CD4-positive, alpha-beta T cell (primary cell): Measurements from ENCODE around the gene RFNG. TPM values are rescaled to one million over a fixed set of nuclear protein-coding genes. Genes with fewer than 3 reads are reported as not detected.

Experiments
- ATAC-seq: fragments of 200-7000 bp; cut with Tn5 transposase; one replicate; pipeline ENCODE4 v1.10.0; 2022; ENCODE audit warnings: mild to moderate bottlenecking; ENCODE audit not compliant: poor library complexity
- CTCF ChIA-PET: fragments of 350-600 bp; sonication (Branson Sonifier 250); formaldehyde crosslinking; loops from one replicate; lab custom pipeline; 2021; ENCODE audit warnings: antibody characterized with exemption, inconsistent platforms; lab: Charles Lee
- POLR2A ChIA-PET: fragments of 350-600 bp; sonication (Branson Sonifier 250); formaldehyde crosslinking; loops from one replicate; lab custom pipeline; 2021; ENCODE audit warnings: antibody characterized with exemption, inconsistent platforms; lab: Charles Lee
- DNase-seq, 14 experiments: peaks; one replicate each; pipeline ENCODE4 v3.0.0-alpha.2; 2013 to 2020; ENCODE audit warnings: mixed read lengths in 2 of 14
- H3K27ac ChIP-seq, 2 donors: one replicate each; pipeline versions ENCODE4 v1.5.1 to v1.7.0; 2013; ENCODE audit warnings: low read length in 2 of 2, low read depth in 1 of 2, mild to moderate bottlenecking in 1 of 2
- H3K27me3 ChIP-seq, 2 experiments: 1 replicate in 1 of 2; 2 replicates in 1 of 2; pipeline versions ENCODE4 v1.6.1 to v1.7.0; 2013; ENCODE audit warnings: low read length in 2 of 2, control low read depth in 1 of 2, mild to moderate bottlenecking in 1 of 2, moderate library complexity in 1 of 2; ENCODE audit not compliant: insufficient read depth in 2 of 2, control insufficient read depth in 1 of 2
- H3K36me3 ChIP-seq: one replicate; pipeline ENCODE4 v1.6.1; 2013; ENCODE audit warnings: low read length, control low read depth; ENCODE audit not compliant: insufficient read depth
- H3K4me1 ChIP-seq: one replicate; pipeline ENCODE4 v1.6.1; 2013; ENCODE audit warnings: low read length, control low read depth; ENCODE audit not compliant: insufficient read depth
- H3K4me3 ChIP-seq: one replicate; pipeline ENCODE4 v1.5.1; 2013; ENCODE audit warnings: mild to moderate bottlenecking, low read length, moderate library complexity
- H3K9me3 ChIP-seq, 2 experiments: 1 replicate in 1 of 2; 2 replicates in 1 of 2; pipeline versions ENCODE4 v1.6.1 to v1.7.0; 2013; ENCODE audit warnings: low read length in 2 of 2, mild to moderate bottlenecking in 2 of 2, control low read depth in 1 of 2, moderate library complexity in 1 of 2; ENCODE audit not compliant: control insufficient read depth in 1 of 2, insufficient read depth in 1 of 2
- H3K27ac Mint-ChIP-seq: one replicate; pipeline ENCODE4 v1.8.0; 2020; ENCODE audit warnings: mixed read lengths
- H3K27me3 Mint-ChIP-seq: one replicate; pipeline ENCODE4 v1.8.0; 2021; ENCODE audit warnings: mixed read lengths
- H3K36me3 Mint-ChIP-seq: one replicate; pipeline ENCODE4 v1.8.0; 2021; ENCODE audit warnings: low read depth, mixed read lengths
- H3K4me1 Mint-ChIP-seq: one replicate; pipeline ENCODE4 v1.8.0; 2021; ENCODE audit warnings: low read depth, mixed read lengths
- H3K4me3 Mint-ChIP-seq: one replicate; pipeline ENCODE4 v1.8.0; 2020; ENCODE audit warnings: mild to moderate bottlenecking, mixed read lengths
- H3K9me3 Mint-ChIP-seq: one replicate; pipeline ENCODE4 v1.8.0; 2020; ENCODE audit warnings: mixed read lengths
- intact Hi-C, 2 experiments: fragments of 100-400 bp; cut with DNase I in 1 of 2; cut with micrococcal nuclease in 1 of 2; formaldehyde crosslinking; loops; one replicate each; pipeline versions ENCODE4 v1.15.1 to v1.9.0; 2023 to 2025; cut with DNase I, micrococcal nuclease
- total RNA-seq, 174 experiments: library from RNA in 2 of 174; stranded (reverse) in 2 of 174; gene quantifications; one replicate each; pipeline ENCODE4 v1.2.3 and lab custom pipeline; 2021 to 2026
- TF ChIP-seq, protein P1 (sequence below): fragments of 200-600 bp; IDR thresholded peaks from one replicate; pipeline ENCODE4 v1.8.0; 2022; ENCODE audit warnings: antibody characterized with exemption, mild to moderate bottlenecking

Gene RFNG
- total RNA-seq, 2 experiments from 2014 or later, result 28.1 to 31.2 TPM

DNA sequence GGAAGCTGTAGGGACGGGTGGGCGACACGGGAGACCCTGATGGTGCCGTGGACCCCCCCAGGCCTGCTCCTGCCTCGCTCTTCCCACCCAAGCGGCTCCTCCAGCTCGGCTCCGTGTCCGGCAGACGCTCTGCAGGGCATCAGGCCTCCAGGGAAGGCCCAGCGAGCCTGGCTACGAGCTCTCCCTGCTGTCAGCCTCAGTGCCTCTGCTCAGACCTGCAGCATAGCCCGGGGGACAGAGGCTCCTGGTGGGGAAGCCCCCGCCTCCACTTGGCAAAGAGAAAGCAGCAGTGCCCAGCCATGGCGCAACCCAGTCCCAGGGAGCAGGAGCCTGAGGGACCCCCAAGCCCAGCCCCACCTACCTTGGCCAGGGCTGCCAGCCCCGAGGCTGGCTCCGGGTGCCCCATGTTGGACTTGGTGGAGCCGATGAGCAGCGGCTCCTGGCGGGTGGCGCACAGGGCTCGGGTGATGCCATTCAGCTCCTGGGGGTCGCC, 40.5 kb upstream of the RFNG start:
- H3K27ac Mint-ChIP-seq, result no peak overlapping the region
- Histone ChIP-seq H3K36me3 (peaks cover 83% of the 10 kb centered on the region), H3K4me1 (peaks cover 16% of the 10 kb centered on the region), H3K9me3 (no peaks in the 10 kb centered on the region), H3K27ac (no peak overlapping the region), H3K4me3 (no peak overlapping the region), H3K27me3 (no peaks in the 10 kb centered on the region)
- no peak for ATAC-seq
- H3K9me3 Mint-ChIP-seq, result no peaks in the 10 kb centered on the region
- peak in 2 of 14 experiments; percentile 6 to 26 for DNase-seq
- CTCF ChIA-PET, result no interaction called here
- H3K36me3 Mint-ChIP-seq, result peaks cover 20% of the 10 kb centered on the region
- intact Hi-C loops, result loop anchor here in 1 of 2 experiments (10.0 kb wide), 1 partner anchor 1987 kb away; the partner anchor contains the start of gene GAA
- TF ChIP-seq, protein P1, sequence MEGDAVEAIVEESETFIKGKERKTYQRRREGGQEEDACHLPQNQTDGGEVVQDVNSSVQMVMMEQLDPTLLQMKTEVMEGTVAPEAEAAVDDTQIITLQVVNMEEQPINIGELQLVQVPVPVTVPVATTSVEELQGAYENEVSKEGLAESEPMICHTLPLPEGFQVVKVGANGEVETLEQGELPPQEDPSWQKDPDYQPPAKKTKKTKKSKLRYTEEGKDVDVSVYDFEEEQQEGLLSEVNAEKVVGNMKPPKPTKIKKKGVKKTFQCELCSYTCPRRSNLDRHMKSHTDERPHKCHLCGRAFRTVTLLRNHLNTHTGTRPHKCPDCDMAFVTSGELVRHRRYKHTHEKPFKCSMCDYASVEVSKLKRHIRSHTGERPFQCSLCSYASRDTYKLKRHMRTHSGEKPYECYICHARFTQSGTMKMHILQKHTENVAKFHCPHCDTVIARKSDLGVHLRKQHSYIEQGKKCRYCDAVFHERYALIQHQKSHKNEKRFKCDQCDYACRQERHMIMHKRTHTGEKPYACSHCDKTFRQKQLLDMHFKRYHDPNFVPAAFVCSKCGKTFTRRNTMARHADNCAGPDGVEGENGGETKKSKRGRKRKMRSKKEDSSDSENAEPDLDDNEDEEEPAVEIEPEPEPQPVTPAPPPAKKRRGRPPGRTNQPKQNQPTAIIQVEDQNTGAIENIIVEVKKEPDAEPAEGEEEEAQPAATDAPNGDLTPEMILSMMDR, result no peak
- H3K4me3 Mint-ChIP-seq, result no peak overlapping the region
- POLR2A ChIA-PET, result no interaction called here
- peaks cover 3% of the 10 kb centered on the region for H3K4me1 Mint-ChIP-seq
- no peaks in the 10 kb centered on the region for H3K27me3 Mint-ChIP-seq

GRCh38 chr17:82091264-82092066, 39.9 kb upstream of the RFNG start:
- no peak overlapping the region for H3K4me3 ChIP-seq
- no peaks in the 10 kb centered on the region for H3K27me3 Mint-ChIP-seq
- H3K27me3 ChIP-seq, result no peaks in the 10 kb centered on the region
- H3K27ac Mint-ChIP-seq, result peak overlapping the region; percentile 42
- intact Hi-C loops, result loop anchor here in 1 of 2 experiments (10.0 kb wide), 1 partner anchor 1987 kb away; the partner anchor contains the start of gene GAA
- ATAC-seq (no peak), DNase-seq (peak in 1 of 14 experiments; percentile 4)
- ChIA-PET POLR2A (no interaction called here), CTCF (no interaction called here)
- H3K4me1 ChIP-seq, result peaks cover 9% of the 10 kb centered on the region
- no peak overlapping the region for H3K27ac ChIP-seq
- H3K4me3 Mint-ChIP-seq, result no peak overlapping the region
- H3K9me3 ChIP-seq, result no peaks in the 10 kb centered on the region
- H3K4me1 Mint-ChIP-seq, result peaks cover 3% of the 10 kb centered on the region
- H3K36me3 Mint-ChIP-seq, result peaks cover 20% of the 10 kb centered on the region
- TF ChIP-seq, protein P1, result no peak
- no peaks in the 10 kb centered on the region for H3K9me3 Mint-ChIP-seq
- peaks cover 88% of the 10 kb centered on the region for H3K36me3 ChIP-seq

DNA sequence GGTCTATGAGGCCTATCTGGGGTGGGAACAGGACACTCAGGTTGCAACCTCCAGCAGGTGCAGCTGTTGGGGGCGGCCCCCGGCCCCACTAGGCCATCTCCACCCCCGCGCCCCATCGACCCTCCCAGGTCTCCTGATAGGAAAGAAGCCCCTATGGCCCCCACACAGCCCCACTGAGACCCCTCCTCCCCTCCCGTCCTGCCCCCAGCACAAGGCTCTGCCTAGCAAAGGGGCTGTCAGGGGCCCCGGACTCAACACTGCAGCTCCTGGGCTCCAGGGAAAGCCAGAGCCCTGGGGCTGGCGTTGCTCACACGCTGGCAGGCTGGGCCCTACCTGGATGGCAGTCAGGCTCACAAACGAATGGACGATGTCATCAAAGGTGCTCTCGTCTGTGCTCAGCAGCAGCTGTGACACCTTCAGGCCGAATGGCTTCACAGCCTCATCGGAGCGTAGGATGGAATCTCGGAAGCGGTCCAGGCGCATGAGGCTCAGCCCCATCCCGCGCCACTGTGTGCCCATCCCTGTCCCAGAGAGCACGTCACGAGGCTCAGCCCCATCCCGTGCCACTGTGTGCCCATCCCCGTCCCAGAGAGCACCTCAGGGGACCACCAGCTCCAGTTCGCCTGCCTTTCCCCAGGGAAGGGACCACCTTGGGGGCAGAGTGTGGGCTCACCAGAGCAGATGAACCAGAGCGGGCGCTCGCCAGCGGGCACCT, 39.1 kb upstream of the RFNG start:
- POLR2A ChIA-PET, result no interaction called here
- no peak overlapping the region for H3K27ac ChIP-seq
- H3K27me3 Mint-ChIP-seq, result no peaks in the 10 kb centered on the region
- H3K4me3 ChIP-seq, result no peak overlapping the region
- H3K4me1 Mint-ChIP-seq, result no peaks in the 10 kb centered on the region
- CTCF ChIA-PET, result no interaction called here
- peaks cover 4% of the 10 kb centered on the region for H3K4me1 ChIP-seq
- ATAC-seq (no peak), DNase-seq (peak in 1 of 14 experiments; percentile 7)
- H3K27ac Mint-ChIP-seq, result no peak overlapping the region
- intact Hi-C loops, result loop anchor here in 1 of 2 experiments (10.0 kb wide), 1 partner anchor 1986 kb away; the partner anchor contains the start of gene GAA
- H3K36me3 ChIP-seq, result peaks cover 93% of the 10 kb centered on the region
- H3K9me3 Mint-ChIP-seq, result no peaks in the 10 kb centered on the region
- no peaks in the 10 kb centered on the region for H3K9me3 ChIP-seq
- H3K36me3 Mint-ChIP-seq, result peaks cover 20% of the 10 kb centered on the region
- no peak overlapping the region for H3K4me3 Mint-ChIP-seq
- no peaks in the 10 kb centered on the region for H3K27me3 ChIP-seq
- TF ChIP-seq, protein P1, result no peak
